K562 (cell line): Measurements from ENCODE around the gene MRPL2. TPM values are rescaled to one million over a fixed set of nuclear protein-coding genes. Genes with fewer than 3 reads are reported as not detected.

Source experiments
- ARID1B ChIP-seq: fragments of 450-650 bp; IDR thresholded peaks from 2 replicates; pipeline ENCODE4 v1.6.1; 2016; ENCODE audit warnings: antibody characterized with exemption, mild to moderate bottlenecking, inconsistent platforms
- BRCA1 ChIP-seq, 2 experiments: fragments of 450-650 bp in 1 of 2; sonication (generic) in 1 of 2; formaldehyde crosslinking in 1 of 2; IDR thresholded peaks; 2 replicates each; pipeline versions ENCODE4 v1.5.0 to v1.6.1; 2017 to 2020; ENCODE audit warnings: mild to moderate bottlenecking in 1 of 2, missing genetic modification reagents in 1 of 2
- COPS2 ChIP-seq: fragments of 450-650 bp; conservative IDR thresholded peaks from 2 replicates; pipeline ENCODE4 v1.6.1; 2016; ENCODE audit warnings: mild to moderate bottlenecking, moderate library complexity
- ETS2 ChIP-seq: IDR thresholded peaks from 2 replicates; pipeline ENCODE4 v1.6.1; 2016; ENCODE audit warnings: borderline replicate concordance, missing genetic modification characterization, mild to moderate bottlenecking, moderate library complexity, missing compliant biosample characterization; ENCODE audit not compliant: poor library complexity, severe bottlenecking
- HDAC2 ChIP-seq: fragments of 450-650 bp; IDR thresholded peaks from 2 replicates; pipeline ENCODE4 v1.6.1; 2016; ENCODE audit warnings: mild to moderate bottlenecking
- HDAC8 ChIP-seq: fragments of 450-650 bp; IDR thresholded peaks from 2 replicates; pipeline ENCODE4 v1.6.1; 2016; ENCODE audit warnings: mild to moderate bottlenecking, missing genetic modification characterization, moderate library complexity, missing compliant biosample characterization
- KDM2B ChIP-seq: fragments of 250-450 bp; sonication (Bioruptor Pico); IDR thresholded peaks from 2 replicates; pipeline ENCODE4 v1.8.0; 2021; ENCODE audit warnings: mild to moderate bottlenecking, moderate library complexity
- KLF10 ChIP-seq: fragments of 250-450 bp; sonication (Bioruptor Pico); IDR thresholded peaks from 2 replicates; pipeline ENCODE4 v1.6.1; 2021; ENCODE audit warnings: matching md5 sums
- MAFG ChIP-seq: fragments of 450-650 bp; conservative IDR thresholded peaks from 2 replicates; pipeline ENCODE4 v1.6.1; 2016; ENCODE audit warnings: missing genetic modification characterization, missing compliant biosample characterization
- MEF2D ChIP-seq: conservative IDR thresholded peaks from 2 replicates; pipeline ENCODE4 v1.6.1; 2016; ENCODE audit warnings: low read depth, missing genetic modification characterization, missing compliant biosample characterization
- MTA3 ChIP-seq: fragments of 450-650 bp; formaldehyde crosslinking; IDR thresholded peaks from 2 replicates; pipeline ENCODE4 v1.6.1; 2017; ENCODE audit warnings: mild to moderate bottlenecking, borderline replicate concordance
- NONO ChIP-seq, 2 experiments: fragments of 200-400 bp in 1 of 2; fragments of 450-650 bp in 1 of 2; formaldehyde crosslinking in 1 of 2; IDR thresholded peaks; 2 replicates each; pipeline ENCODE4 v1.6.1; 2017; ENCODE audit warnings: low read depth in 2 of 2, mild to moderate bottlenecking in 2 of 2, moderate library complexity in 2 of 2, low read length in 1 of 2
- PHB2 ChIP-seq: fragments of 450-650 bp; IDR thresholded peaks from 2 replicates; pipeline ENCODE4 v1.6.1; 2017; ENCODE audit warnings: low read depth
- POU5F1 ChIP-seq: fragments of 150-350 bp; IDR thresholded peaks from 2 replicates; pipeline ENCODE4 v1.6.1; 2014; ENCODE audit warnings: borderline replicate concordance, low read length, low read depth, mild to moderate bottlenecking; ENCODE audit not compliant: partially characterized antibody
- PURB ChIP-seq: sonication (generic); formaldehyde crosslinking; IDR thresholded peaks from 2 replicates; pipeline ENCODE4 v1.9.0; 2021; ENCODE audit warnings: low read depth, mild to moderate bottlenecking, missing genetic modification reagents
- RB1 ChIP-seq: fragments of 450-650 bp; IDR thresholded peaks from 2 replicates; pipeline ENCODE4 v1.6.1; 2017; ENCODE audit warnings: low read depth, mild to moderate bottlenecking
- SMARCC2 ChIP-seq: fragments of 450-650 bp; IDR thresholded peaks from 2 replicates; pipeline ENCODE4 v1.6.1; 2017; ENCODE audit warnings: antibody characterized with exemption, moderate library complexity, mild to moderate bottlenecking, low read depth
- TAL1 ChIP-seq: fragments of 450-650 bp; IDR thresholded peaks from 2 replicates; pipeline ENCODE4 v1.6.1; 2016; ENCODE audit warnings: mild to moderate bottlenecking
- ZBED1 ChIP-seq: IDR thresholded peaks from 2 replicates; pipeline ENCODE4 v1.6.1; 2014
- ZC3H4 ChIP-seq: sonication (generic); formaldehyde crosslinking; IDR thresholded peaks from 2 replicates; pipeline ENCODE4 v1.9.0; 2021; ENCODE audit warnings: missing genetic modification reagents, borderline replicate concordance
- ZFPM2 ChIP-seq: fragments of 250-450 bp; sonication (Bioruptor Pico); IDR thresholded peaks from 2 replicates; pipeline ENCODE4 v1.5.1; 2022; ENCODE audit warnings: mild to moderate bottlenecking
- ZNF431 ChIP-seq: sonication (generic); formaldehyde crosslinking; IDR thresholded peaks from 2 replicates; pipeline ENCODE4 v1.8.0; 2022; ENCODE audit warnings: mild to moderate bottlenecking, missing genetic modification reagents
- ZNF609 ChIP-seq: sonication (generic); formaldehyde crosslinking; IDR thresholded peaks from 2 replicates; pipeline ENCODE4 v1.8.1; 2023; ENCODE audit warnings: missing genetic modification reagents, mild to moderate bottlenecking, borderline replicate concordance
- ZNF696 ChIP-seq: fragments of 250-450 bp; sonication (Bioruptor Pico); conservative IDR thresholded peaks from 2 replicates; pipeline ENCODE4 v1.4.0; 2020; ENCODE audit warnings: mild to moderate bottlenecking, moderate library complexity
- ZNF766 ChIP-seq: fragments of 200-800 bp; sonication (Bioruptor generic); conservative IDR thresholded peaks from 2 replicates; pipeline ENCODE4 v1.6.1; 2016; ENCODE audit warnings: missing genetic modification characterization, missing compliant biosample characterization
- ZNF778 ChIP-seq: fragments of 450-650 bp; formaldehyde crosslinking; IDR thresholded peaks from 2 replicates; pipeline ENCODE4 v1.4.0; 2020; ENCODE audit warnings: mild to moderate bottlenecking, moderate library complexity
- polyA plus RNA-seq, 8 experiments: library from polyadenylated mRNA; depleted of rRNA in 4 of 8; stranded (reverse) in 5 of 8; unstranded in 3 of 8; fragments of >200 nt; fragmentation: Nextera tagmentation in 2 of 8; fragmentation: Illumina TruSeq in 1 of 8; extraction: Ambion mirVana in 2 of 8; extraction: Trizol in 1 of 8; gene quantifications; 2 replicates each; pipeline versions ENCODE4 v1.2.1 to v1.2.3, GENCODE V29; 2011 to 2014; ENCODE audit warnings: inconsistent platforms in 1 of 8, missing spikeins in 1 of 8
- total RNA-seq, 7 experiments: library from RNA; depleted of rRNA in 6 of 7; stranded (reverse); fragments of >200 nt in 6 of 7; fragmentation: Illumina TruSeq in 2 of 7; extraction: Trizol in 2 of 7; gene quantifications; 2 replicates each; pipeline versions ENCODE4 v1.2.1 to v1.2.3, GENCODE V29; 2011 to 2021; ENCODE audit warnings: low replicate concordance in 1 of 7

The MRPL2 gene
- total and polyA plus RNA-seq, 9 of the 15 experiments (the other 6 are each of a cell fraction or from before 2014, with no cell fraction given), result 63.1 to 262 (median 121) TPM

GRCh38 chr6:43013843-43014433 is 45.3 kb downstream of the MRPL2 start, which contains the start of the genes KLHDC3 and MEA1 (continued):
- no peak for TF ChIP-seq HDAC8 (tag)
- no peak for TF ChIP-seq ZNF778 (CRISPR knock-in tag)
- TF ChIP-seq BRCA1 (IDR thresholded peaks at IDR 0.05), result no peak
- no peak for TF ChIP-seq BRCA1 (CRISPR knock-in tag; IDR thresholded peaks at IDR 0.05)
- TF ChIP-seq KLF10 (CRISPR knock-in tag), result no peak
- no peak for TF ChIP-seq TAL1
- TF ChIP-seq POU5F1, result peak; percentile 61
- no peak for TF ChIP-seq ZFPM2
- no peak for TF ChIP-seq ZNF696 (CRISPR knock-in tag)
- TF ChIP-seq ZNF431 (CRISPR knock-in tag), result no peak
- no peak for TF ChIP-seq ETS2 (tag)
- TF ChIP-seq ZC3H4 (CRISPR knock-in tag), result no peak
- TF ChIP-seq RB1, result peak; percentile 87
- no peak for TF ChIP-seq MAFG (tag)
- TF ChIP-seq MTA3, result no peak; the same call in 1 of the 2 replicates
- peak; percentile 75 for TF ChIP-seq ZNF766
- TF ChIP-seq ARID1B, result no peak
- no peak for TF ChIP-seq PHB2
- no peak for TF ChIP-seq MEF2D (tag)
- TF ChIP-seq COPS2, result no peak
- no peak for TF ChIP-seq SMARCC2
- no peak for TF ChIP-seq NONO (IDR thresholded peaks at IDR 0.05; ENCODE audit: low read depth in 2 of 2, low read length in 1 of 2)
- TF ChIP-seq ZBED1, result no peak
- peak; percentile 27; the same call in 1 of the 2 replicates for TF ChIP-seq HDAC2
- no peak for TF ChIP-seq PURB (CRISPR knock-in tag)
- no peak for TF ChIP-seq KDM2B (CRISPR knock-in tag)
- 0 out of 2 replicates have a peak, but pooled peaks have one; percentile 21 for TF ChIP-seq ZNF609 (CRISPR knock-in tag)
